Stimulated activated CD8-positive, alpha-beta memory T cell treated with anti-CD3 and anti-CD28 coated beads, Interleukin-15, amount 100 ng/mL, for 1 hour (primary cell): Measurements from ENCODE around the gene PABPN1.
"Not testable (repeated sequence)": the region's sequence is repeated elsewhere in the genome, so short reads cannot be mapped to it uniquely, and the experiment has no call there.

Experiments
- DNase-seq: peaks from one replicate; pipeline ENCODE4 v3.0.0-alpha.2; 2020; ENCODE audit warnings: low read depth

Gene PABPN1, protein sequence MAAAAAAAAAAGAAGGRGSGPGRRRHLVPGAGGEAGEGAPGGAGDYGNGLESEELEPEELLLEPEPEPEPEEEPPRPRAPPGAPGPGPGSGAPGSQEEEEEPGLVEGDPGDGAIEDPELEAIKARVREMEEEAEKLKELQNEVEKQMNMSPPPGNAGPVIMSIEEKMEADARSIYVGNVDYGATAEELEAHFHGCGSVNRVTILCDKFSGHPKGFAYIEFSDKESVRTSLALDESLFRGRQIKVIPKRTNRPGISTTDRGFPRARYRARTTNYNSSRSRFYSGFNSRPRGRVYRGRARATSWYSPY

DNA sequence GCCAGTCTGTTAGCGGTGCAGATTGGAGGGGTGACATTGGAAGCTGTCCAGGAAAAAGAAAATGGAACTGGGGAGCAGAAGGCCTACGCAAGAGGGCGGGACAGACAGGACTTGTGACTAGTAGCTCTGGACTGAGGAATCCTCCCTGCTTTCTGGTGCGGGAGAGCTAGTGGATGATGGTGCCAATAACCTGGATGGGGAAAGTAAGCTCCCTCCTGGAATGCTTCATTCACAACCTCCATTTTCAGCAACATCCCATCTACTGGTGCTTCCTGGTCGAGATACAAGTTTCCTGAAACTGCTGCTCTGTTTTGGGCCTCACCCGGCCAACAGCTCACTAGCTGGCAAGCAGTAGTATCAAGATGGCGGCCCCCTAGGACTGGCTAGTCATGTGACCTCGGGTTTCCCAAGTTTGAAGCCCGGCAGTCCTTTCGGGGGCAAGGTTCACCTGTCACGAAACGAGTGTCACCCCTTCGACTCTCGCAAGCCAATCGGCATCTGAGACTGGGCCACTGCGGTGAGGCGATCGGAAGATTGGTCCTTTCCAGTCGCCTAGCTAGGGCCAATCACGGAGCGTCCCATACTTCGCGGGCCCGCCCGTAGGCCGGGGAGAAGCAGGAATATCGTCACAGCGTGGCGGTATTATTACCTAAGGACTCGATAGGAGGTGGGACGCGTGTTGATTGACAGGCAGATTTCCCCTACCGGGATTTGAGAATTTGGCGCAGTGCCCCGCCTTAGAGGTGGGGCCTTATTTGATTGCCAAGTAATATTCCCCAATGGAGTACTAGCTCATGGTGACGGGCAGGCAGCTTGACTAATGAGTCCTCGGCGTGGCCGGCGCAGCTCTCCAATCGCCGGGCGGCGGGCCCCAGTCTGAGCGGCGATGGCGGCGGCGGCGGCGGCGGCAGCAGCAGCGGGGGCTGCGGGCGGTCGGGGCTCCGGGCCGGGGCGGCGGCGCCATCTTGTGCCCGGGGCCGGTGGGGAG, at the start of gene PABPN1:
Gene PABPN1, plus strand, starts transcription at position 874 of the 988 bp plus-strand sequence. Its CDS starts 13 bp downstream, at position 887.
- DNase-seq, result peak; percentile 92

DNA sequence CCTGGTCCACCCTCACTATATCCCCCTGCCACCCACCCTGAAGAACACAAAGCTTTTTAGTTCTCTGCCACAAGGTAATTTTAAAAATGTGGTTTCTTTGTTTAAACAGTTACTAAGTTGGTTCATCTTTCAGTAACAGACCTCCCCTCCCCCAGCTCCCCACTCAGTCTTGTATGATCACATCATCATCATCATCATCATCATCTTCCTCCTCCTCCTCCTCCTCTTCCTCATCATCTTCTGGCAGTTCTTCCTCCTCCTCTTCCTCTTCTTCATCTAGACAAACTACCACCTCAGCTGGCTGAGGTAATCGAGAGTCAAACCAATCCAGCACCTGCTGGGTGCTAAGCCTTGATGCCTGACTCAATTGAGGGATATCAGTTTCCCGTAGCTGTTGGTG, 45.8 kb upstream of the PABPN1 start:
- DNase-seq, result no peak

DNA sequence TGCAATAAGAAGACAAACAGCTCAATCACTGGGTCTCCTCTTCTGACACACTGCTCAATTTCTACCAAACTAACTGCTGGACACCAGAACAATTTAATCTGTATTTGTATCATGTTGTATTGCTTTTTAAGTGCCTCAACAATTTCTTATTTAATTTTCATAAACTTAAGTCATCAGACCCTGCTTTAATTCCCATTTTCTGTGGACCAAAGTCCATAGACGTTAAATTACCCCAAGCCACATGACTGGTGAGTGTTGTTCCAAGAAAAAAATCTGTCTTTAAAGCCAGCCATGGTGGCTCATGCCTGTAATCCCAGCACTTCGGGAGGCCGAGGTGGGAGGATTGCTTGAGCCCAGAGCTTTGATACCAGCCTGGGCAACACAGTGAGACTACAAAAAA, 44.1 kb upstream of the PABPN1 start:
- no peak for DNase-seq

DNA sequence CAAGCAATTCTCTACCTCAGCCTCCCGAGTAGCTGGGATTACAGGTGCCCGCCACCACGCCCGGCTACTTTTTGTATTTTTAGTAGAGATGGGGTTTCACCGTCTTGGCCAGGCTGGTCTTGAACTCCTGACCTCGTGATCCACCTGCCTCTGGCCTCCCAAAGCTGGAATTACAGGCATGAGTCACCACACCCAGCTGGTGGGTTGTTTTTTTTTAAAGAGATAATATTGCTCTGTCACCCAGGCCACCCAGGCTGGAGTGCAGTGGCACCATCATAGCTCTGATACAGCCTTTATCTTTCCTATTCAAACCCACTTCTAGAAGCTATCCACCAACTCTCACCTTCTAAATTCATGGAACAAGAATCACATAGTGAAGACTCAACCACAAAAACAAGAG, 43.3 kb upstream of the PABPN1 start:
- DNase-seq, result not testable (repeated sequence)

DNA sequence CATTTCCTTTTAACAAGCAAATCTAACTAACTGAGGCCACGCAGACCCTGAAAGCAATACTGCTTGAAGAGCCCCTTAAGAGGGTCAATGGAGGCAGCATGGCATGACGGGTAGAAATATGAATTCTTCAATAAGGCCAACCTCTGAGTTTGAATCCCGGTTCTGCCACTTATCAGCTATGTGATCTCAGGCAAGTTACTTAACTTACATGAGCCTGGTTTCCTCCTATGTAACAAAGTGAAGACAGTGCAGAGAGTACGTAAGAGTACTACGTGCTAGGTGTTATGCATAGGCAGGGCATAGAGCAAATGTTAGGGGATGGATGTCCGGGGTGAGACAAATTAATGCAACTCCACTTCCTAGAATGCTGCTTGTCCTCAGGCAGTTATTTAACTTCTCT, 40.0 kb upstream of the PABPN1 start:
- no peak for DNase-seq

DNA sequence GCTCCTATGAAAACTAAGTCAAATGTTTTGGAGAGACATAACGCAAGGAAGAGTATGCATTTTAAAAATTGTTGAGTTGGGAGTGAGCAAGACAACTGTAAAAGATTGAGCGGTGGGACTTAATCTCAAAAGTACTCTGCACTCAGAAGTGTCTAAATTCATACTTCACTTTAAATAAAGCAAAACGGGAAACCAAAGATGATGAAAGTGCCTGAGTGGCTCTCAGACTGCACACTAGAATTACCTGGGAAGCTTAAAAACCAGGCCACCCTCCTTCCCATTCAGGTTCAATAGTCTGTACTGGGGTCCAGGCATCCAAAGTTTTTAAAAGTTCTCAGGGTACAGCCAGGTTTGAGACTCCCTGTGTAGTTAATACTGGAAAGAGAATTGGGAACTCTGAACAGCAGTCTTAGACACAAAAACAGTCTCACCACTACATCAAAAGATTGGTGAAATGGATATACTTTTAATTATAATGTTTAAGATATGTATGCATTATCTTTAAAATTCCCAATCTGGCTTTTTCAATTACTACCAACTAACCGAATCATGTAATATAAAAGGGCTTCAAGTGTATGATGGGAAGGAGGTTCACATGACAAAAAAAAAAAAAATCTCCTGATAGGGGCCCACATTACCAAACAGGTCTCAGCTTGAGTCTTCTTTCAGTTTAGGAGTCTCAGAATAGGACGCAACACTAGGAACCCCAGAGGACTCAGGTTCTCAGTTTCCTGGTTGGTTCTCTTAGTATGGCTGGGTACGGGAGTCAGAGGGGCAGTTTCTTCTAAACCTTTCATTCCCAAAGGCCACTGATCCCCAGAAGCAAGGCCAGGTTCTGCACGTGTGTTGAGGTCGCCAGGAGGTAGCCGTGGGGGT, 36.4 kb upstream of the PABPN1 start:
- no peak for DNase-seq

DNA sequence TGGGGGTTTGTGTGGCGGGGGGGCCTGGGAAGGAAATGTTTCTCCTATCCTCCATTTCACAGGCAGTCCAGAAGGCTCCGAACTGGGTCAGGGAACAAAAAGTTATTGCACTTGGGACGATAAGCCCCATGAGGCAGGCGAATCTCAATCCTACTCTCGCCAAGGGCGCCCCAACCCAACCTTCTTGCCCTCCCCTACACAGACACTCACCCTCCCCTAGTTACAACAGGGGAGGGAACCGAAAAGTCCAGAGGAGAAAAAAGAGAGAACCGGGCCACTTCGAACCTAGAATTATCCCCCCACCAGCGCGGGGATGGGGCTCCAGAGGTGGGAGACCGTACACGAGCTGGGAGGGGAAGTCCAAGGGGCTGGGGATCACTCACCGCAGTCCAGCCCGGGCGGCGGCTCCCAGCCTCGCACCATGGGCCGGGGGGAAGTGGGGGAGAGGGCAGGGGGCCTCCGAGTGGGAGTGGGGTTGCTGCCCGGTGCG, 35.7 kb upstream of the PABPN1 start:
- DNase-seq, result no peak

DNA sequence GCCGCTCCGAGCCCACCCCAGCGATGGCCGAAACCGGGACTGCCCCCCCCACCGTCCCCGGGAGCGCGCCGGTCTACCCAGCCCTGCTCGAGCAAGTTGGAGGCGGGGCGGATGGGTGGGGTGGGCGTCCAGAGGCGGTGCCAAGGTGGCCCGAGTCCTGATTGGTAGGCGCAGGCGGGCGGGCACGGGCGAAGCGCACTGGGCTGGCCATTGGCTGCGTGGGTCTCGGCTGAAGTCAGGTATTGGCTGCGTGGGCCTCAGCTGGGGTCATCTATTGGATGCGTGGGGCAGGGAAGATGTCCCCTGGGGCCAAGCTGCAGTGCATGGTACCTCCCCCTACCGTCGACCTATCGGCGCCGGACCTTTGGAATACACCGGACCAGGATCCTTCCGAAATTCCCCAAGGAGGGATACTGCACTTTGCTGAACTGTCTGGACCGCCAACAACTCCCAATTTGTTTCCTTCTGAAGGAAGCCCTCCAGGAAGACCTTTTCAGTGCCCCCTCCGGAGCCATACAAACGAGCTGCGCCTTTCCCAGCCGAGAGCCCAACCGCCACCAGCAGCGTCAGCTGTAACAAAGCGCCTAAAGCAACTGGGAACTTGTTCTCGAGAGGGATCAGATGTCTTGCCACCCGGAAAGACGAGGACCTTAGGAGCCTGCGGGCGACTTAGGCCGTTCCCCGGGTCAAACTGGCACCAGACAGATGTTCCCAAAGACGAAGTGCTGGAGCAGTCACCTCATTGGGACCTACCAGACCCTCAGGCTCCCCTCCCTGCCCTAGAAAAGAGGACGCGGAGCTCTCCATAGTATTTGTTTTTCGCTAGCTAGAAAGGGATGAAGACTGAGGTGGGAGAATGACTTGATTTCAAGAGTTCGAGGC, 35.0 kb upstream of the PABPN1 start, which contains the start of gene HOMEZ:
Gene HOMEZ, minus strand, starts transcription at position 113 of the 882 bp plus-strand sequence. CDS start 180 bp downstream, outside the sequence.
- DNase-seq, result peak; percentile 96

DNA sequence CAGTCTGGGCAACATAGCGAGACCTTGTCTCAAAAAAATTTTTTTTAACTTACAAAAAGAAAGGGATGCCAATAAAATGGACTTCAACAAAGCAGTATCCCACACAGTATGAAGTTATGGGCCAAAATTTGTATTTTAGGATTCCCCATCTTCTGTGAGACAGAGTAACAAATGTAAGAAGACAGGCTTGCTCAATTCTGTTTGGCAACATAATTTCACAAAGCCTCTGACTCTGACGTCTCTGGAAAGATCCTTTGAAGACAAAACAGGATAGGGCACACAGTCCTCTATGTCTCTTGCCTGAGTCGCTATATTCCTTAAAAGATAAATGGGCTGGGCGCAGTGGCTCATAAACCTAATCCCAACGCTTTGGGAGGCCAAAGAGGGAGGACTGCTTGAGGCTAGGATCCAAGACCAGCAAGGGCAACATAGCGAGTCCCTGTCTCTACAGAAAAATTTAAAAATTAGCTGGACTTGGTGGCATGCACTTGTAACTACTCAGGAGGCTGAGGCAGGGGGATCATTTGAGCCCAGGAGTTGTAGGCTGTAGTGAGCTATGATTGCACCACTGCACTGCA, 34.3 kb upstream of the PABPN1 start:
- no peak for DNase-seq

DNA sequence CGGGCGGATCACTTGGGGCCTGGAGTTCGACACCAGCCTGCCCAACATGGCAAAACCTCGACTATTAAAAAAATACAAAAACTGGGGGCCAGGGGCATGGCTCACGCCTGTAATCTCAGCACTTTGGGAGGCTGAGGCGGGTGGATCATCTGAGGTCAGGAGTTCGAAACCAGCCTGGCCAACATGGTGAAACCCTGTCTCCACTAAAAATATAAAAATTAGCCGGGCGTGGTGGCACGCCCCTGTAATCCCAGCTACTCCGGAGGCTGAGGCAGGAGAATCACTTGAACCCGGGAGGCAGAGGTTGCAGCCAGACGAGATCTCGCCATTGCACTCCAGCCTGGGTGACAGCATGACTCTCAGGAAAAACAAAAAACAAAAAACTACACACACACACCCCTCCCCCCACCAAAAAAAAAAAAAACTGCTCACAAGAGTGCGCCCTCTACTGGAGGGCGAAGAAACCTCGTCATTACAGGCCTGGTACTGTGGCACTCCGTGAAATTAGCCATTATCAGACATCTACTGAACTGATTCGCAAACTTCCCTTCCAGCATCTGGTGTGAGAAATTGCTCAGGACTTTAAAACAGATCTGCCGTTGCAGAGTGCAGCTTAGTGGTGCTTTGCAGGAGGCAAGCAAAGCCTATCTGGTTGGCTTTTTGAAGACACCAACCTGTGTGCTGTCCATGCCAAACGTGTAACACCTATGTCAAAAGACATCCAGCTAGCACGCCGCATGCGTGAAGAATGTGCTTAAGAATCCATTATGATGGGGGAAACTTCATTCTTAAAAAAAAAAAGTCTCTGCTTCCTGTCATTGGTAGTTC, 26.3 kb upstream of the PABPN1 start:
- DNase-seq, result no peak

DNA sequence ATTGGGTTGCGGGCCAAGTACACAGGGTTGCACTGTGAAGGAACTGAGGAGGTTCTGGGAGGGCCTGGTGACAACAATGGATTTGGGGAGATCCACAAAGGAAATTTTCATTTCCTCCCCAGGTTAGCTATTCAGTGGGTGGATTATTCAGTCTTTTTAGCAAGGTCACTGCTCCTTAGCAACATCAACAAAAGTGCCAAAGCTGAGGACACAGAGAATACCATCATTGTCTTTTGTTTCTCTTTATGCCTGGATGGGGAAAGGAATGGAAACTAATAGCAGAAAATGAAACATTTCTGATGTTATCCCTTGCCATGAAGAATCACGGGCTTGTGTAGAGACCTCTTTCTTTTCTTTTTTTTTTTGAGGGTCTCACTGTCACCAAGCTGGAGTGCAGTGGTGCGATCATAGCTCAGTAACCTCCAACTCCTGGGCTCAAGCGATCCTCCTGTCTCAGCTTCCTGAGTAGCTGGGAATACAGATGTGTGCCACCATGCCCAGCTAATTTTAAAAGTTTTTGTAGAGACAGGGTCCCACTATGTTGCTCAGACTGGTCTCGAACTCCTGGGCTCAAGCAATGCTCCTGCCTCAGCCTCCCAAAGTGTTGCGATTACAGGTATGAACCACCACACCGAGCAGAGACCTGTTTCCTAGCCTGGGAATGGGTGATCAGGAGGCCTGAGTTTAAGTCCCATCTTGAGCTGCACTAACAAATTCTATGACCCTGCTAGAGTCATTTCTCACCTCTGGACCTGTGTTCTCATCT, 25.1 kb upstream of the PABPN1 start:
- DNase-seq, result no peak

DNA sequence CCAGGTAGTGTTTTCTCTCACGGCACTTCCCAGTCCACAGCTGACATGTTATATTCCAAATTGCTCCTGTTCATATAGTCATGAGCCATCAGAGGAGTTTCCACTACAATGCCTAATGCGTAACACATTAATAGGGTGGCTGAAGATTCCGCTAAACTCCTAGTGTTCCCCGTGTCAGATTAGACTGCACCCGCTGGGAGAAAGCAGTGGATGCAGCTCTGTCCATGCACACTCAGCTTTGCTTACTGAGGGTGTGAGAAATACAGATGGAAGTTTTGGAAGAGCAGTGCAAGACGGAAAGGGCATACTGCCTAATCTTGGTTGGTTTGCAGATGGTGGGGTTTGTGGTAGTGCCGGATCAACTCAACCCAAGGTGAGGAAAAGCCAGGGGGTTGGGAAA, 24.2 kb upstream of the PABPN1 start:
- no peak for DNase-seq

DNA sequence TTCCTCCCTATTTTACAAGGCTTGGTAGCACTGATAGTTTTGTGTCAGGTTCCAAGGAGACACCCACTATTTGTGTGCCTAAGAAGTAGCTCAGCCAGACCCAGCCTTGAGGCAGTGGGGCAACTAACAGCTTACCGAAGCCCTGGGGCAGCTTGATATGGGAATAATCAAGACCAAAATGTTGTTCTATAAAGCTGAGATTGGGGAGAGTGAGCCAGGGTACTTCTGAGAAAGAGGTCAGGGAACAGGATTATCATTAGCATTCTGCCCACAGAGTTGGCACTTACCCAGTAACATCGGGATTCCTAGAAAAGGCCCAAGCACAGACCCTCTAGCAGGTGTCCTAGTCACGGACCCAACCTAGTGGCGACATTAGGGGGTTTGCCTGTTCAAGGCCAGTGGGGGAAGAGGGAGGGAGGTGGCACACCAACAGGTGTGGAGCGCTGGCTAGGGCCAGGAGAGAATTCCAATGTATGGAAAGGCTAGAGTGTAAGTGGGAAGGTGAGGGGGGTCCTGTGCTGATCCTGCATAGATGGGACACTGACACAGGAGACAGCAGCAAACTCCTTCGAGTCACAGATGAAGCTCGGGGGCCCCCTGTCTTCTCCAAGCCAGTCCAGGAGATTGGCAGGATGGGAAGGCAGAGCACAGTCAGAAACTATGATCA, 23.5 kb upstream of the PABPN1 start:
- DNase-seq, result no peak

DNA sequence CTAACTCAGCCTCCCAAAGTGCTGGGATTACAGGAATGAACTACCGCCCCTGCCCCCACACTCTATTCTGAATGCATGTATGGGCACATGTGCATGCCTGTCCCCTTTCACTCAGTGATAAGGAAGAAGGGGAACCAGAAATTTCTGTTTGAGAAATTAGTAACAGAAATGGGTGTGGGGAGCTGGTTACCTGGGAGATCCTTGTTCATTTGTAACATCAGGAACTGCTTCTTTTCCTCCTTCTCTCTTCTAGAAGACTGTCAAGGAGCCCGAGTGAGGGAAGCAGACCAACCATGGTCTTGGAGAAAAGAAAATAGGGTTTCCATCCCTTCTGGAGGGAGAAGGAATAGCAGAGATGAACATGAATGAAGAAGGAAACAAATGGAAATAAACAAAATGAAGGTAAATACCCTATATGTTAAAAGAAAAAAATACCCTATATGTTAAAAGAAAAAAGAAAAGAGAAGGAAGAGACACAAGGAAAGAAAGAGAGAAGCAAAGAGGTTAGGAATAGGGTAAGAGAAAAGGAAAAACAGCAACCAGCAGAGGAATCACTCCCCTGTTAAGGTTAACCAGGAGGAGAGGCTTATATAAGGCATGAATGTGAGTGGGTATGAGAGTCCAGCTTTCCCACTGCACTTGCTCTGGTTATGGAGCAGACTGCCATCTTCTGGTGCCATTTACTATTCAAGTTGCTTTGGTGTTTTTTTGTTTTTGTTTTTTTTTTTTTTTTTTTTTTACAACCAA, 21.9 kb upstream of the PABPN1 start:
- DNase-seq, result no peak

DNA sequence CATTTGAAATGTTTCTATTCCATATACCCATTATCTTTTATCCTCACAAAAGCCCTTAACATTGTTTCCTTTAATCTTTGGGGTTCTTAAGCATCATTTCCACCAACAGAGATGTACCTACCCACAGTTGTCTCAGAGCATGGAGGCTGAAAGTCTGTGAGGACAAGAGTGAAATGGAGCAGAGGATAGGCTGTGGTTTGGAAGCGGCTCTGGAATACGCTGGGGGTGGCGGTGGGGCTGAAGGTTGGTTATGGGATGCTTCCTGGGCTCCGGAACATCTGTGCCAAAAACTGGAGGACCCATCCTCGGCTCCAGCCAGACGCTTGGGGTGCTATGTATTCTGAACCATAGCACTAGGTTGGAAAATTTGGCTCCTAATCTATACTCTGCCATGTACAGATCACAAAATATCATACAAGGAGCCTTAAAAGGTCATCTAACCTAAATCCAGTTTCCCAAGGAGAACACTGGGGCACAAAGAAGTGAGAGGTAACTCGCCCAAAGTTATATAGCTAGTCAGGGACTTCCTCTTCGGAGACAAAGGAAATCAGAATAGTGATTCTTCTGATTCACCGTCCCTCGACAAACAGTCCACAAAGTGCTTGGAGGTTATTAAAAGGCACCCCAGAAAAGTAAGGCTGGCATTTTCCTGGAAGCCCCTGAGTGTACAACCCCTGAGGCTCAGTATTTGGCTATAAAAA, 21.1 kb upstream of the PABPN1 start:
- DNase-seq, result no peak

DNA sequence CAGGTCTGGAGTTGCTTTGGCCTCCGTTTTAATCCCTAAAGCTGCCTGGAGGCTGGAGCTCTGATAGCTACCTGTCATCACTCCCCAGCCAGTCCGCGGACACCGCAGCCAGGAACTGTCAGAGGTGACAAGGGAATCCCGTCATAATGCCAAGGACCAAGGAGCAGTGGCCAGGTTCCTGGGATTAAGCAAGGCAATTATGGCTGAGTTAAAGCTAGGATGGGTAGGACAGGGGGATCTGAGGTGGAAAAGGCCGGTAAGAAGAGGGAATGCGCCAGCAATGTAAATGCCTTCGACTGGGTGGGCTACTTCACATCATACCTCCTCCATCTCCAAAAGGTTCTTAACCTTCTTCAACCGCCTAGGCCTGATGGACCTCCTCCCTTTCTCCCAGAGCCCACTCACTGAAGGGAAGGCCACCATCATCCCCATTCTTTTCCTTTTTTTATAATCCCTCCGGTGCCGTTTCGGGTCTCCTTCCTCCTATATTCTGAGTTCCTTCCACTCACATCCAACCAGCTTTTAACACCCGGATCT, 20.5 kb upstream of the PABPN1 start:
- DNase-seq, result no peak
